HCT116 (cell line): Measurements from ENCODE around the gene IL17RE. TPM values are rescaled to one million over a fixed set of nuclear protein-coding genes. Genes with fewer than 3 reads are reported as not detected.
A peak's percentile ranks its signal among the peaks of the same experiment; 100 is the strongest.

ENCODE experiments used
- ATAC-seq: fragments of 200-7000 bp; cut with Tn5 transposase; 2 replicates; pipeline ENCODE4 v1.9.1; 2020; ENCODE audit warnings: mild to moderate bottlenecking, moderate library complexity
- BruUV-seq: library from RNA; stranded (reverse); fragments of 400-500 nt; replicated peaks from 2 replicates; lab custom pipeline; 2021; lab: Mats Ljungman, UMichigan
- CTCF ChIA-PET: fragments of 300-600 bp; sonication (Branson Sonifier 250); formaldehyde crosslinking; loops from one replicate; lab custom pipeline; 2021; ENCODE audit warnings: antibody characterized with exemption; lab: Charles Lee
- POLR2A ChIA-PET: fragments of 300-600, 350-600 bp; sonication (Branson Sonifier 250); formaldehyde crosslinking; loops from one replicate; lab custom pipeline; 2021; ENCODE audit warnings: antibody characterized with exemption; lab: Charles Lee
- RAD21 ChIA-PET, 2 experiments: fragments of 300-600 bp; sonication (Branson Sonifier 250); formaldehyde crosslinking; loops; one replicate each; lab custom pipeline; 2023; ENCODE audit warnings: low total read pairs in 2 of 2; ENCODE audit not compliant: uncharacterized antibody in 2 of 2, unreplicated experiment in 2 of 2, low non-redundant PET in 1 of 2; lab: Charles Lee
- DNase-seq: peaks from one replicate; pipeline ENCODE4 v3.0.0-alpha.2; 2010; ENCODE audit warnings: low read depth, low spot score
- H2AFZ ChIP-seq: fragments of 200-600 bp; shearing (Covaris generic), sonication (generic); 2 replicates; pipeline ENCODE4 v1.6.1; 2017; ENCODE audit warnings: low read depth, mixed run types, mixed read lengths, antibody characterized with exemption, low read length; ENCODE audit not compliant: poor library complexity, severe bottlenecking
- H3K27ac ChIP-seq: 2 replicates; pipeline ENCODE4 v1.5.1; 2012; ENCODE audit warnings: low read depth, low read length
- H3K27me3 ChIP-seq: fragments of 200-600 bp; sonication (generic); 2 replicates; pipeline ENCODE4 v1.6.1; 2016; ENCODE audit warnings: mixed run types, low read length, mixed read lengths; ENCODE audit not compliant: insufficient read depth
- H3K36me3 ChIP-seq, 2 experiments: fragments of 200-500 bp in 1 of 2; fragments of 200-600 bp in 1 of 2; sonication (Bioruptor generic) in 1 of 2; sonication (generic) in 1 of 2; 2 replicates each; pipeline versions ENCODE4 v1.5.1 to v1.6.1; 2014 to 2016; ENCODE audit warnings: low read length in 2 of 2, inconsistent platforms in 1 of 2, mixed read lengths in 1 of 2, mixed run types in 1 of 2; ENCODE audit not compliant: insufficient read depth in 2 of 2, control insufficient read depth in 1 of 2
- H3K4me1 ChIP-seq, 2 experiments: fragments of 200-600 bp in 1 of 2; sonication (generic) in 1 of 2; 2 replicates each; pipeline versions ENCODE4 v1.5.1 to v1.6.1; 2012 to 2017; ENCODE audit warnings: low read length in 2 of 2, inconsistent platforms in 1 of 2, mild to moderate bottlenecking in 1 of 2, mixed read lengths in 1 of 2, mixed run types in 1 of 2, moderate library complexity in 1 of 2; ENCODE audit not compliant: insufficient read depth in 2 of 2, control insufficient read depth in 1 of 2
- H3K4me2 ChIP-seq: fragments of 200-600 bp; sonication (generic); 2 replicates; pipeline ENCODE4 v1.6.1; 2017; ENCODE audit warnings: mixed run types, low read length, mixed read lengths
- H3K4me3 ChIP-seq, 2 experiments: fragments of 200-600 bp in 1 of 2; sonication (generic) in 1 of 2; replicated peaks in 1 of 2; 2 replicates each; pipeline ENCODE4 v1.5.1; 2011 to 2016; ENCODE audit warnings: low read length in 2 of 2, control low read depth in 1 of 2, low read depth in 1 of 2, mild to moderate bottlenecking in 1 of 2, mixed read lengths in 1 of 2, mixed run types in 1 of 2
- H3K79me2 ChIP-seq: fragments of 200-600 bp; sonication (generic); 2 replicates; pipeline ENCODE4 v1.6.1; 2017; ENCODE audit warnings: mild to moderate bottlenecking, mixed run types, low read length, moderate library complexity, mixed read lengths; ENCODE audit not compliant: insufficient read depth
- H3K9ac ChIP-seq: fragments of 200-600 bp; sonication (generic); 2 replicates; pipeline ENCODE4 v1.6.1; 2016; ENCODE audit warnings: low read length, mixed read lengths
- H3K9me2 ChIP-seq: fragments of 200-600 bp; sonication (generic), shearing (Covaris generic); 2 replicates; pipeline ENCODE4 v1.6.1; 2017; ENCODE audit warnings: mixed run types, mild to moderate bottlenecking, moderate library complexity; ENCODE audit not compliant: insufficient read depth
- H3K9me3 ChIP-seq, 2 experiments: fragments of 200-500 bp in 1 of 2; fragments of 200-600 bp in 1 of 2; sonication (Bioruptor generic) in 1 of 2; sonication (generic) in 1 of 2; 2 replicates each; pipeline ENCODE4 v1.6.1; 2014 to 2017; ENCODE audit warnings: low read length in 2 of 2, mixed read lengths in 2 of 2, inconsistent platforms in 1 of 2, low read depth in 1 of 2, mild to moderate bottlenecking in 1 of 2, mixed run types in 1 of 2, moderate library complexity in 1 of 2; ENCODE audit not compliant: control insufficient read depth in 1 of 2, insufficient read depth in 1 of 2
- H4K20me1 ChIP-seq: fragments of 200-600 bp; sonication (generic), shearing (Covaris generic); 2 replicates; pipeline ENCODE4 v1.6.1; 2017; ENCODE audit warnings: mixed run types, mild to moderate bottlenecking, moderate library complexity; ENCODE audit not compliant: insufficient read depth
- CEBPB ChIP-seq: IDR thresholded peaks from 2 replicates; pipeline ENCODE4 v1.6.1; 2012; ENCODE audit warnings: low read depth
- ELF1 ChIP-seq: IDR thresholded peaks from 2 replicates; pipeline ENCODE4 v1.6.1; 2012; ENCODE audit warnings: low read depth, borderline replicate concordance
- FOSL1 ChIP-seq: IDR thresholded peaks from 2 replicates; pipeline ENCODE4 v1.6.1; 2012; ENCODE audit warnings: low read depth
- RAD21 ChIP-seq: IDR thresholded peaks from 2 replicates; pipeline ENCODE4 v1.6.1; 2012; ENCODE audit warnings: low read depth, mild to moderate bottlenecking
- SP1 ChIP-seq: IDR thresholded peaks from 2 replicates; pipeline ENCODE4 v1.6.1; 2012; ENCODE audit warnings: low read depth
- TCF7L2 ChIP-seq: IDR thresholded peaks from 2 replicates; pipeline ENCODE4 v1.7.0; 2011; ENCODE audit warnings: borderline replicate concordance, inconsistent platforms; ENCODE audit not compliant: insufficient read depth, insufficient read length; ENCODE audit errors: extremely low read depth
- YY1 ChIP-seq: IDR thresholded peaks from 2 replicates; pipeline ENCODE4 v1.6.1; 2011; ENCODE audit warnings: low read length, low read depth, moderate library complexity, mild to moderate bottlenecking; ENCODE audit not compliant: insufficient replicate concordance; ENCODE audit errors: extremely low read depth
- intact Hi-C: fragments of 100-400 bp; cut with micrococcal nuclease; formaldehyde crosslinking; loops from 2 replicates; pipeline ENCODE4 v1.10.0; 2022
- total RNA-seq: library from RNA; stranded (reverse); gene quantifications from one replicate; pipeline ENCODE4 v1.2.1, GENCODE V29; 2021; ENCODE audit not compliant: unreplicated experiment
- TF ChIP-seq, protein P1 (sequence below), 3 experiments: fragments of 200-600 bp in 1 of 3; sonication (generic) in 1 of 3; IDR thresholded peaks in 2 of 3; conservative IDR thresholded peaks in 1 of 3; 2 replicates each; pipeline ENCODE4 v1.5.1; 2012 to 2017; ENCODE audit warnings: low read depth in 2 of 3, low read length in 2 of 3, antibody characterized with exemption in 1 of 3, borderline replicate concordance in 1 of 3, control low read depth in 1 of 3, mild to moderate bottlenecking in 1 of 3, mixed read lengths in 1 of 3, mixed run types in 1 of 3, moderate library complexity in 1 of 3; ENCODE audit not compliant: insufficient read depth in 1 of 3

IL17RE gene
- total RNA-seq, 1 experiment from 2014 or later: 14.3 TPM

GRCh38 chr3:9934235-9934621 lies 31.6 kb downstream of the IL17RE start:
- Histone ChIP-seq H3K9me2 (no peaks in the 10 kb centered on the region), H3K36me3 (peaks cover 0 to 4% of the 10 kb centered on the region in 2 experiments; a peak in 1 of 4 replicates), H3K79me2 (no peaks in the 10 kb centered on the region), H3K4me3 (peak overlapping the region; percentile 52 to 69), H3K4me2 (peak overlapping the region; percentile 87), H4K20me1 (no peaks in the 10 kb centered on the region), H3K4me1 (peaks cover 9 to 24% of the 10 kb centered on the region in 2 experiments), H3K9ac (peak overlapping the region; percentile 73), H3K9me3 (no peaks in the 10 kb centered on the region)
- DNase-seq (no peak), ATAC-seq (peak; percentile 5)
- intact Hi-C loops: loop anchor here (5.0 kb wide), 3 partner anchors 42 to 217 kb away; partner anchors contain the start of genes JAGN1 and RPUSD3
- CTCF ChIA-PET: interaction anchor here (1.1 to 6.2 kb wide), 5 partner anchors 12 to 388 kb away, joined by 3 to 65 read pairs (median 6); partner anchors contain the start of gene IL17RC
- RAD21 ChIA-PET: no interaction called here
- TF ChIP-seq ELF1 (no peak), CEBPB (no peak), FOSL1 (no peak), SP1 (no peak), RAD21 (no peak), YY1 (no peak), TCF7L2 (no peak)
- TF ChIP-seq, protein P1, sequence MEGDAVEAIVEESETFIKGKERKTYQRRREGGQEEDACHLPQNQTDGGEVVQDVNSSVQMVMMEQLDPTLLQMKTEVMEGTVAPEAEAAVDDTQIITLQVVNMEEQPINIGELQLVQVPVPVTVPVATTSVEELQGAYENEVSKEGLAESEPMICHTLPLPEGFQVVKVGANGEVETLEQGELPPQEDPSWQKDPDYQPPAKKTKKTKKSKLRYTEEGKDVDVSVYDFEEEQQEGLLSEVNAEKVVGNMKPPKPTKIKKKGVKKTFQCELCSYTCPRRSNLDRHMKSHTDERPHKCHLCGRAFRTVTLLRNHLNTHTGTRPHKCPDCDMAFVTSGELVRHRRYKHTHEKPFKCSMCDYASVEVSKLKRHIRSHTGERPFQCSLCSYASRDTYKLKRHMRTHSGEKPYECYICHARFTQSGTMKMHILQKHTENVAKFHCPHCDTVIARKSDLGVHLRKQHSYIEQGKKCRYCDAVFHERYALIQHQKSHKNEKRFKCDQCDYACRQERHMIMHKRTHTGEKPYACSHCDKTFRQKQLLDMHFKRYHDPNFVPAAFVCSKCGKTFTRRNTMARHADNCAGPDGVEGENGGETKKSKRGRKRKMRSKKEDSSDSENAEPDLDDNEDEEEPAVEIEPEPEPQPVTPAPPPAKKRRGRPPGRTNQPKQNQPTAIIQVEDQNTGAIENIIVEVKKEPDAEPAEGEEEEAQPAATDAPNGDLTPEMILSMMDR (IDR thresholded peaks at IDR 0.05 in 2 of 3, conservative IDR thresholded peaks at IDR 0.05 in 1 of 3; ENCODE audit: borderline replicate concordance in 1 of 3, insufficient read depth in 1 of 3, low read depth in 2 of 3, low read length in 2 of 3): peak in 2 of 3 experiments; percentile 5 to 26; a peak in 2 of 6 replicates
- TF ChIP-seq, all 23 proteins: peak for 1
- TSS peak; percentile 59 for BruUV-seq
- POLR2A ChIA-PET: interaction anchor here (1.1 to 3.0 kb wide), 3 partner anchors 12 to 141 kb away, joined by 3 to 27 read pairs (median 4); partner anchors contain the start of gene ARPC4
- H3K27me3 ChIP-seq: no peaks in the 10 kb centered on the region
- no peak overlapping the region for H2AFZ ChIP-seq
- peak overlapping the region; percentile 84 for H3K27ac ChIP-seq
